Glutamatergic neuron (in vitro differentiated cells): Measurements from ENCODE around the gene AVPI1. TPM values are rescaled to one million over a fixed set of nuclear protein-coding genes. Genes with fewer than 3 reads are reported as not detected.
"Not testable (repeated sequence)": the region's sequence is repeated elsewhere in the genome, so short reads cannot be mapped to it uniquely, and the experiment has no call there.

Experiments used
- DNase-seq: peaks from one replicate; pipeline ENCODE4 v3.0.0; 2022
- H3K27ac Mint-ChIP-seq: one replicate; pipeline ENCODE4 v1.8.0; 2020; ENCODE audit warnings: mild to moderate bottlenecking, mixed read lengths, inconsistent platforms; ENCODE audit not compliant: unreplicated experiment
- H3K27me3 Mint-ChIP-seq: one replicate; pipeline ENCODE4 v1.8.0; 2020; ENCODE audit warnings: mild to moderate bottlenecking, moderate library complexity, mixed read lengths, inconsistent platforms; ENCODE audit not compliant: unreplicated experiment
- H3K36me3 Mint-ChIP-seq: one replicate; pipeline ENCODE4 v1.8.0; 2020; ENCODE audit warnings: mild to moderate bottlenecking, mixed read lengths, inconsistent platforms; ENCODE audit not compliant: unreplicated experiment
- H3K4me1 Mint-ChIP-seq: one replicate; pipeline ENCODE4 v1.8.0; 2020; ENCODE audit warnings: mild to moderate bottlenecking, low read depth, mixed read lengths, inconsistent platforms; ENCODE audit not compliant: unreplicated experiment
- H3K4me3 Mint-ChIP-seq: one replicate; pipeline ENCODE4 v1.8.0; 2020; ENCODE audit warnings: mild to moderate bottlenecking, mixed read lengths, inconsistent platforms; ENCODE audit not compliant: unreplicated experiment
- H3K9me3 Mint-ChIP-seq: one replicate; pipeline ENCODE4 v1.8.0; 2020; ENCODE audit warnings: mild to moderate bottlenecking, moderate library complexity, mixed read lengths, inconsistent platforms; ENCODE audit not compliant: unreplicated experiment
- total RNA-seq: library from RNA; stranded (reverse); fragmentation: NEBNext Ultra II Directional; extraction: Animal tissue kit (Norgen Biotek cat#: 25700); gene quantifications from one replicate; pipeline ENCODE4 v1.2.1, GENCODE V29; 2021; ENCODE audit not compliant: unreplicated experiment
- TF ChIP-seq, protein P1 (sequence below): fragments of 200-600 bp; sonication (generic); IDR thresholded peaks from one replicate; pipeline ENCODE4 v1.5.0; 2021; ENCODE audit not compliant: partially characterized antibody, unreplicated experiment

Gene AVPI1
- total RNA-seq, 1 donor from 2014 or later, result 4.5 TPM

GRCh38 chr10:97685395-97685958, 1.6 kb downstream of the AVPI1 start:
- peaks cover 5% of the 10 kb centered on the region for H3K27me3 Mint-ChIP-seq
- H3K4me3 Mint-ChIP-seq, result no peak overlapping the region
- TF ChIP-seq, protein P1, sequence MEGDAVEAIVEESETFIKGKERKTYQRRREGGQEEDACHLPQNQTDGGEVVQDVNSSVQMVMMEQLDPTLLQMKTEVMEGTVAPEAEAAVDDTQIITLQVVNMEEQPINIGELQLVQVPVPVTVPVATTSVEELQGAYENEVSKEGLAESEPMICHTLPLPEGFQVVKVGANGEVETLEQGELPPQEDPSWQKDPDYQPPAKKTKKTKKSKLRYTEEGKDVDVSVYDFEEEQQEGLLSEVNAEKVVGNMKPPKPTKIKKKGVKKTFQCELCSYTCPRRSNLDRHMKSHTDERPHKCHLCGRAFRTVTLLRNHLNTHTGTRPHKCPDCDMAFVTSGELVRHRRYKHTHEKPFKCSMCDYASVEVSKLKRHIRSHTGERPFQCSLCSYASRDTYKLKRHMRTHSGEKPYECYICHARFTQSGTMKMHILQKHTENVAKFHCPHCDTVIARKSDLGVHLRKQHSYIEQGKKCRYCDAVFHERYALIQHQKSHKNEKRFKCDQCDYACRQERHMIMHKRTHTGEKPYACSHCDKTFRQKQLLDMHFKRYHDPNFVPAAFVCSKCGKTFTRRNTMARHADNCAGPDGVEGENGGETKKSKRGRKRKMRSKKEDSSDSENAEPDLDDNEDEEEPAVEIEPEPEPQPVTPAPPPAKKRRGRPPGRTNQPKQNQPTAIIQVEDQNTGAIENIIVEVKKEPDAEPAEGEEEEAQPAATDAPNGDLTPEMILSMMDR, result peak; percentile 16
- peaks cover 17% of the 10 kb centered on the region for H3K4me1 Mint-ChIP-seq
- H3K9me3 Mint-ChIP-seq, result peaks cover 3% of the 10 kb centered on the region
- no peak overlapping the region for H3K27ac Mint-ChIP-seq
- DNase-seq, result no peak
- H3K36me3 Mint-ChIP-seq, result no peaks in the 10 kb centered on the region

DNA sequence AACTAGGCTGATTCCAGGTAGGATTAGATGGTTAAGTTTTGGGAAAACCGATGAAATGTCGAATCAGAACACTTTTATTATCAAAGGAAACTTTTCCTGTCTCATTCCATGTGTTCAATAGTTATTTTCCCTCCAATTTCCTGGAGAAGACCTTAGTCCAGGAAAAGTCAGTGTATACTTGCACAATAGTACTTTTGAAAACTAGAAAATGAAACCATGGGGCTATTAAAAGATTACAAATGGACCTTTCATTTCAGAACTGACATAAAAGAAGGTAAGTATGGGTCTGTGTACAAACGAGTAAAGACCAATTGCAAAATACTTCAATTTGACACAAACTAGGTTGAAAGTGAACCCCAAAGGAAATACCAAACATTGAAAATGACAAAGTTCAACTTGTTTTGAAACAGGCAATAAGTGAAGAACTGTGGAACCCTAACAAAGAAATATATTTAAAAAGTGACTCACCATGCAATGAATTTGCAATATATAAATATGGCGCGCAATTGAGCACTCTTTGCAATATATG, 2.1 kb downstream of the AVPI1 start:
- no peak overlapping the region for H3K4me3 Mint-ChIP-seq
- TF ChIP-seq, protein P1, result no peak
- no peak overlapping the region for H3K27ac Mint-ChIP-seq
- no peaks in the 10 kb centered on the region for H3K36me3 Mint-ChIP-seq
- DNase-seq, result no peak
- H3K27me3 Mint-ChIP-seq, result peaks cover 5% of the 10 kb centered on the region
- peaks cover 3% of the 10 kb centered on the region for H3K9me3 Mint-ChIP-seq
- H3K4me1 Mint-ChIP-seq, result peaks cover 17% of the 10 kb centered on the region

GRCh38 chr10:97684368-97684713, 2.7 kb downstream of the AVPI1 start:
- not testable (repeated sequence) for H3K27ac Mint-ChIP-seq, H3K27me3 Mint-ChIP-seq, H3K4me3 Mint-ChIP-seq

GRCh38 chr10:97683556-97684367, 3.3 kb downstream of the AVPI1 start:
- TF ChIP-seq, protein P1, result no peak
- H3K9me3 Mint-ChIP-seq, result peaks cover 3% of the 10 kb centered on the region
- H3K4me1 Mint-ChIP-seq, result peaks cover 17% of the 10 kb centered on the region
- no peaks in the 10 kb centered on the region for H3K36me3 Mint-ChIP-seq
- no peak for DNase-seq
- no peak overlapping the region for H3K4me3 Mint-ChIP-seq
- no peak overlapping the region for H3K27ac Mint-ChIP-seq
- peaks cover 5% of the 10 kb centered on the region for H3K27me3 Mint-ChIP-seq

More at GRCh38 chr10:97684368-97684713, 2.7 kb downstream of the AVPI1 start:
- not testable (repeated sequence) for DNase-seq, H3K36me3 Mint-ChIP-seq, H3K9me3 Mint-ChIP-seq
- H3K4me1 Mint-ChIP-seq, result peaks cover 17% of the 10 kb centered on the region

- H3K27me3 Mint-ChIP-seq, result no peaks in the 10 kb centered on the region
Measured at GRCh38 chr10:97682042-97682441, 5.0 kb downstream of the AVPI1 start.

More at GRCh38 chr10:97682042-97682441, 5.0 kb downstream of the AVPI1 start:
- Mint-ChIP-seq H3K36me3 (no peaks in the 10 kb centered on the region), H3K4me1 (peaks cover 10% of the 10 kb centered on the region), H3K9me3 (peaks cover 3% of the 10 kb centered on the region), H3K4me3 (no peak overlapping the region), H3K27ac (no peak overlapping the region)
- no peak for DNase-seq
- TF ChIP-seq, protein P1, result no peak
